Measurements from ENCODE around the gene GPR151.

GRCh38 chr5:146519554-146519953, 3.6 kb upstream of the GPR151 start:
- TF ChIP-seq CTCF (IDR thresholded peaks at IDR 0.05; ENCODE audit: insufficient read depth, low read depth, low read length) (no peak), EZH2 (IDR thresholded peaks at IDR 0.05; ENCODE audit: insufficient read depth, low read length) (no peak)

All from astrocyte (in vitro differentiated cells and primary cell).